Measurements from ENCODE around the gene GRAMD2B. TPM values are rescaled to one million over a fixed set of nuclear protein-coding genes. Genes with fewer than 3 reads are reported as not detected.

Gene GRAMD2B
- total and polyA plus RNA-seq, 2 experiments from 2014 or later = 18.9 to 32.5 TPM

- Histone ChIP-seq H3K4me3 (no peak overlapping the region), H3K27ac (no peak overlapping the region), H4K20me1 (ENCODE audit: insufficient read depth, poor library complexity, severe bottlenecking) (no peaks in the 10 kb centered on the region), H3K9me3 (ENCODE audit: low read depth) (no peaks in the 10 kb centered on the region), H3K27me3 (no peaks in the 10 kb centered on the region), H3K4me2 (no peak overlapping the region), H3K79me2 (peaks cover 12% of the 10 kb centered on the region), H3K9me2 (replicated peaks; ENCODE audit: insufficient read depth) (no peaks in the 10 kb centered on the region), H2AFZ (no peak overlapping the region), H3K4me1 (ENCODE audit: insufficient read depth) (no peaks in the 10 kb centered on the region), H3K36me3 (replicated peaks; ENCODE audit: insufficient read depth, low read depth) (no peaks in the 10 kb centered on the region)
- 91% methylated on average over 4 of the region's 4 CpGs for WGBS (ENCODE audit: low lambda C conversion rate, missing lambda C conversion rate)
- no peak for TF ChIP-seq EZH2phosphoT487 (IDR thresholded peaks at IDR 0.05; ENCODE audit: low read depth, severe bottlenecking, unreplicated experiment)
- TF ChIP-seq EZH2 (IDR thresholded peaks at IDR 0.05; ENCODE audit: borderline replicate concordance) = no peak
- no peak for TF ChIP-seq CTCF (IDR thresholded peaks at IDR 0.05; ENCODE audit: poor library complexity)
- no peak for DNase-seq (ENCODE audit: low spot score)
Observed at GRCh38 chr5:126416266-126416925, 6.8 kb upstream of the GRAMD2B start.

GRCh38 chr5:126417178-126417577 is 6.0 kb upstream of the GRAMD2B start:
- Histone ChIP-seq H3K79me2 (peaks cover 8% of the 10 kb centered on the region), H3K27ac (no peak overlapping the region), H3K27me3 (no peaks in the 10 kb centered on the region), H3K36me3 (replicated peaks; ENCODE audit: insufficient read depth, low read depth) (no peaks in the 10 kb centered on the region), H3K4me3 (no peak overlapping the region), H2AFZ (no peak overlapping the region), H3K9me3 (ENCODE audit: low read depth) (no peaks in the 10 kb centered on the region), H4K20me1 (ENCODE audit: insufficient read depth, poor library complexity, severe bottlenecking) (no peaks in the 10 kb centered on the region), H3K4me1 (ENCODE audit: insufficient read depth) (no peaks in the 10 kb centered on the region), H3K9me2 (replicated peaks; ENCODE audit: insufficient read depth) (no peaks in the 10 kb centered on the region), H3K4me2 (no peak overlapping the region)
- 87% methylated on average over 2 of the region's 2 CpGs for WGBS (ENCODE audit: low lambda C conversion rate, missing lambda C conversion rate)
- TF ChIP-seq CTCF (IDR thresholded peaks at IDR 0.05; ENCODE audit: poor library complexity) = no peak
- no peak for TF ChIP-seq EZH2phosphoT487 (IDR thresholded peaks at IDR 0.05; ENCODE audit: low read depth, severe bottlenecking, unreplicated experiment)
- TF ChIP-seq EZH2 (IDR thresholded peaks at IDR 0.05; ENCODE audit: borderline replicate concordance) = no peak
- no peak for DNase-seq (ENCODE audit: low spot score)

- no peaks in the 10 kb centered on the region for H3K9me3 ChIP-seq (ENCODE audit: low read depth)
- H3K4me3 ChIP-seq = no peak overlapping the region
- H3K4me1 ChIP-seq (ENCODE audit: insufficient read depth) = no peaks in the 10 kb centered on the region
- no peaks in the 10 kb centered on the region for H3K27me3 ChIP-seq
- no peaks in the 10 kb centered on the region for H3K9me2 ChIP-seq (replicated peaks; ENCODE audit: insufficient read depth)
- TF ChIP-seq EZH2phosphoT487 (IDR thresholded peaks at IDR 0.05; ENCODE audit: low read depth, severe bottlenecking, unreplicated experiment) (no peak), CTCF (IDR thresholded peaks at IDR 0.05; ENCODE audit: poor library complexity) (no peak), EZH2 (IDR thresholded peaks at IDR 0.05; ENCODE audit: borderline replicate concordance) (no peak)
- 96% methylated on average over 5 of the region's 5 CpGs for WGBS (ENCODE audit: low lambda C conversion rate, missing lambda C conversion rate)
- H3K27ac ChIP-seq = no peak overlapping the region
- no peaks in the 10 kb centered on the region for H3K36me3 ChIP-seq (replicated peaks; ENCODE audit: insufficient read depth, low read depth)
- H3K4me2 ChIP-seq = no peak overlapping the region
- no peak for DNase-seq (ENCODE audit: low spot score)
- no peaks in the 10 kb centered on the region for H4K20me1 ChIP-seq (ENCODE audit: insufficient read depth, poor library complexity, severe bottlenecking)
- H2AFZ ChIP-seq = no peak overlapping the region
- H3K79me2 ChIP-seq = peaks cover 4% of the 10 kb centered on the region
Observed at GRCh38 chr5:126419102-126419501, 4.1 kb upstream of the GRAMD2B start.
